GM18867 (cell line): ENCODE measurements around the gene GNG12.

ENCODE experiments used
- ATAC-seq: cut with Tn5 transposase; IDR thresholded peaks from one replicate; pipeline ENCODE4 v1.9.1; 2021; ENCODE audit warnings: mild to moderate bottlenecking, moderate library complexity; ENCODE audit not compliant: unreplicated experiment

GNG12 gene

DNA sequence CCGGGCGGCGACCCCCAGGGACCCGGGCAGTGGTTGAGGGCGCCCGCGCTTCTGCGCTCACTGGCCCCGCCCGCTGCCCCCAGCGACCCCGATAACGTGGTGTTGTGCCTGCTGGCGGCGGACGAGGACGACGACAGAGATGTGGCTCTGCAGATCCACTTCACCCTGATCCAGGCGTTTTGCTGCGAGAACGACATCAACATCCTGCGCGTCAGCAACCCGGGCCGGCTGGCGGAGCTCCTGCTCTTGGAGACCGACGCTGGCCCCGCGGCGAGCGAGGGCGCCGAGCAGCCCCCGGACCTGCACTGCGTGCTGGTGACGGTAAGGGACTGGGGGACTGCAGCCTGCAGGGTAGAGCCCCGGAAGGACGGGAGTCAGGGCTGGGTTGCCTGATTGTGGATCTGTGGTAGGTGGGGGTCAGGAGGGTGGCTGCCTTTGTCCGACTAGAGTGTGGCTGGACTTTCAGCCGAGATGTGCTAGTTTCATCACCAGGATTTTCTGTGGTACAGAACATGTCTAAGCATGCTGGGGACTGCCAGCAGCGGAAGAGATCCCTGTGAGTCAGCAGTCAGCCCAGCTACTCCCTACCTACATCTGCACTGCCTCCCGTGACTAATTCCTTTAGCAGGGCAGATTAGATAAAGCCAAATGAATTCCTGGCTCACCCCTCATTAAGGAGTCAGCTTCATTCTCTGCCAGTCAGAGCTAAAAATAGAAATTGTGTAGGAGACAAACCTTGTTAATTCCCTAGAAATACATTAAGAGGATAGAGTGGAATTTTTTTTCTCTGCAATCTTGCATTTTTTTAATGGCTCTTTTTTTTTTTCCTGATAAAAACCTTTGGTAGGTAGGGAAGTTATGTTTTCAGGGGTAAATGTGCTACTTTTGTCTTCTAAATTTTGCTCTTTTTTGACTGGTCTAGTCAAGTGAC lies 146.7 kb downstream of the GNG12 start:
- ATAC-seq, result peak; percentile 25

DNA sequence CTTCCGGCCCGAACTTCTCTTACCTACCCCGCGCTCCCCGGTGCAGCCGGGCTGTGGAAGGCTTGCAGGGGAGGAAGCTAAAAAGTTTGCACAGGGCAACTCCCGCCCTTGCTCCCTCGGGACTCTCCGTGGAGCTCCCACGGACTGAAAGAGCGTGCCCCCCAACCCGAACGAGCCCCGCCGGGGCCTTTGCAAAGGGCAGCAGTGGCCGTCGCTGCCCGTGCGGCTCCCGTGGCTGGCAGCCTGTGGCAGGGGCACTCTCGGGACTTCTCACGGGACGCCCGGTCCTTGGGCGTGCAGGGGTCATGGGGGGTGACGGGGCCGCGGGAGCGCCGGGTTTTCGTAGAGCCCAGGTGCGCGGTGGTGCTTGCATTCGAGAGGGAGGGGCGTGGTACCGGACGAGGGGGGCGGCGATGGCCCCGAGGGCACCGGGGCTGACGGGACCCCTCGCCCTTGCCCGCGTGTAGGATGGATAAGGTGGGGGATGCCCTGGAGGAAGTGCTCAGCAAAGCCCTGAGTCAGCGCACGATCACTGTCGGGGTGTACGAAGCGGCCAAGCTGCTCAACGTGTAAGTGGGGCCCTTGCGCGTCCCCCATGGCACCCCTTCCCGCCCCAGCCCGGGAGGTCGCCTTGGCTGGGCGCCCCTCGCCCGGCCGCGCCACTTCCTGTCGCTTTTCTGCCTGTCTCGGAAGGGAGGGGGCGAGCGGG lies 147.6 kb downstream of the GNG12 start:
- ATAC-seq, result peak; percentile 14

DNA sequence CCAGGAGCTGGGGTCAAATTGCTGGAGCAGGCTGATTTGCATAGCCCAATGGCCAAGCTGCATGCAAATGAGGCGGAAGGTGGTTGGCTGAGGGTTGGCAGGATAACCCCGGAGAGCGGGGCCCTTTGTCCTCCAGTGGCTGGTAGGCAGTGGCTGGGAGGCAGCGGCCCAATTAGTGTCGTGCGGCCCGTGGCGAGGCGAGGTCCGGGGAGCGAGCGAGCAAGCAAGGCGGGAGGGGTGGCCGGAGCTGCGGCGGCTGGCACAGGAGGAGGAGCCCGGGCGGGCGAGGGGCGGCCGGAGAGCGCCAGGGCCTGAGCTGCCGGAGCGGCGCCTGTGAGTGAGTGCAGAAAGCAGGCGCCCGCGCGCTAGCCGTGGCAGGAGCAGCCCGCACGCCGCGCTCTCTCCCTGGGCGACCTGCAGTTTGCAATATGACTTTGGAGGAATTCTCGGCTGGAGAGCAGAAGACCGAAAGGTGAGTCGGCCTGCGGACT lies 148.2 kb downstream of the GNG12 start, which contains the start of gene GADD45A:
GADD45A (plus strand) TSS at position 135 of the 491 bp plus-strand sequence; CDS start at position 429, 294 bp downstream.
- ATAC-seq, result peak; percentile 84

DNA sequence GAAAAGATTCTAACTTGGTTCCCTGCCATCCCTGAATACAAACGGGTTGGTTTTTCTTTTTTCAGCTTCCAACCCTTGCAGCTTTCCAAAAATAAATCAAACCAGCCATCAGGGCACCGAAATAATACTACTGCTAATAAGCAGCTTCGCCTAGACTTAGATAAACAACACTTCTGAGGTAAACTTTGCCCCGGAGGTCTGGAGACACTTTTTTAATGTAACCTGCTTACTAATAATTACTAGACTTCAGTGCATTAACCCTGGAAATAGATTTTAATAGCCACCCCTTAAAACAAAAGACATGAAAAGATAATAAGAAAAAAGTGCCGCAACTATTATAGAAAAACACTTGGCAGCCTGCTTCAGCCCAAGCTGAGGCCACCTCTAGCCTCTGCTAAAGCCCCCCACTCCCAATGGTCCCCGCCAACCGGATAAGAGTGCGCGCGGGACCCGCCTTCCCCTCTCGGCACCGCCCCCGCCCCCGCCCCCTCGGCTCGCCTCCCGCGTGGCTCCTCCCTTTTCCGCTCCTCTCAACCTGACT lies 148.7 kb downstream of the GNG12 start:
- ATAC-seq, result no peak

DNA sequence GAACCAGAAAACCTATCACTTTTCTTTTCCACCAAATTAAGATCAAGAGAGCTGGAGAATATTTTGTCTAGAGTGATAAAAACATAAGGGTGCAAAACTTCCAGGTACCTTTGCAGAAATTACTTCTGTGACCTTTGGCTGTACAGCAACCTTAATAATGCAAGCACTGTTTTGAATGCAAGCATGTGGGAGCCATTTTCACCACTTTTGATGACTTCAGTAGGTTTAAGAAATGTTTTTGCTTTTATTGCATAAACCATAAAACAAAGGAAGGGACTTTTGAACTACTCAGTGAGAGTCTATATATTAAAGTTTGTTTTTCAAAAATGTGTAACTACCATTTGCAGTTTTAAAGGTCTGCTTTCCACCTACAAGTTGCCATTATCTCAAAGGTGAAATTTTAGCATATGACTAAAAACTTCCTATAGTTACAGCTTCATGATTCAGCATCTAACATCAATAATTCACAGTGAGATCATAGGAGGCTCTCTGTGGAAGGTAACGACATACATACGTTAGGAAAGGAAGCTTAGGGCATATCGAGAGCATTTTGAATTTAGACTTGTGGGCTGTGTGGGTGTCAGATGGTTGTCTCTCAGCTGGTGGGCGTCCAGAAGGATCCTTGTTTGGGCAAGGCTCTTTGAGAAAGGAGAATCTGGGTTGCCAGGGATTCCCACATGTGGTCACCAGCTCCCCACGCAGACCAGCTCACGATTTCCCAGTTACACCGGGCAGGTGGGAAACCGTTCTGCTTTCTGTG lies 149.3 kb downstream of the GNG12 start:
- no peak for ATAC-seq

DNA sequence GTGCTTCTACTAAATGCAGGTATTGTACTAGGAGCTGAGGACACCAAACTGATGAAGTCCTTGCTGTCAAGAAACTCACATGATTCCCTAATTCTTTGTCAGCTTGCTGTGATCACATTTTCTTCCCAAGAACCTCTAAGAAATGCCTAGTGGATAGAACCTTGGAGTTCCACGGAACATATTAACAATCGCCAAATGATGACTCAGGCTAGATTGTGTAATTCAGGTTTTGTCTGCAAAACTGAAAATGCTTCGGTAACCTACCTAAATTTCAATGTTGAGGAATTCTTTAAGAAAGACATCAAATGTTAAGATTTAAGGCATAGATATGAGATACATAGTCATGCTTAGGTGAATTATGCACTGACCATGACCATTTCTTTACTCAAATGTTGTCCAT lies 150.0 kb downstream of the GNG12 start:
- no peak for ATAC-seq

DNA sequence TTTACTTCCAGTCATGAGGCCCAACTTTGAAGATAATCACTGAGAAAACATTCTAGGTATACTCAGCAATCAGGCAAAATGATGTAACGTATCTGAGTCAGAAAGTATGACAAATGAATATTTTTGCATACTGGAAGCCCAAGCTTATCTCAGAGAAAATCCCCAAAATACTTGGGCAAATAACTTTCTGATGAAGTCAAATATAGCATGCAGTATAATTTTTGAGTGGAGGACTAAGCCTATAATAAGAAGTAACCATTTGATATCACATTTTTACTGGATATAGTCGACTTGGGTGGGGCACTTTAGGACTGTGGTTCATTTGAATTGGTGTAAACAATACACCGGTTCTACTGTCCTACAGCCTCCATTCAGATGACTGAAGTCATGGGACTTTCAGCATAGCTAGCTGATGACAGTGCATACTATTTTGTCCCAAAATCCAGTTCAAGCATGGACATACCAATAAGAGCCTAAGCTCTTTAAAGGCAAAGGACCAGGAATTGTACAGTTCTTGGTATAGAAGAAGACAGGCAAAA lies 150.5 kb downstream of the GNG12 start:
- ATAC-seq, result no peak

DNA sequence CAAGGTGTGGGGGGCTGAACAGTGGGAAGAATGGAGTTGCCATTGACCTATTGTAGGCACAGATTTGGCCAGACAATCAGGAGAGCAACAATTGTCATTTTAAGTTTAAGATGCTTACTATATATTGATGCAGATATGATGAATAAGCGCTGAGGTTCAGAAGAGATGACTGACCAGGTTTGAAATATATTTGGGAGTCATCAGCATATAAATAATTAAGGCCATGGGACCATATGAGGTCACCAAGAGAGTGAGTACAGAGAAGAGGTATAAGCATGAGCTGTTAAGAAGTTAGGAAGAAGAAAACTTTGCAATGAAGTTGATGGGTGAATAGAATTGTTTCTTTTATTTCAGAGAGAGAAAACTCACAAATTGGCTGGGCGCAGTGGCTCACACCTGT lies 152.8 kb downstream of the GNG12 start:
- ATAC-seq, result no peak

DNA sequence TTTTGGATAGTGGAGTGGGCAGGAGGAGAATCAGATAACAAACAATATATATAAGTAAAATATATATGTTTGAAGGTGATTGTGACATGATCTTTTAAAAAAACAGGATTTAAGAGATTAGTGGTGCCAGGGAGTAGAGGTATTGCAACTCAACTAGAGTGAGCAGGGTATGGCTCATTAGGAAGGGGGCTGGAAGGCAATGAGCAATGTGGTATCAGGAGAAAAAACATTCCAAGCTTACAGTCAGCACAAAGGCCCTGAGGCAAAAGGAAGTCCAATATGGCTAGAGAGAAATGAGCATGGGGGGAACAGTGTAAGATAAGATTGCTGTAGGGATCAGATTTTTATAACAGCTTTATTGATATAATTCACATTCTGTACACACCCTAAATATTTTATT lies 153.6 kb downstream of the GNG12 start:
- no peak for ATAC-seq

DNA sequence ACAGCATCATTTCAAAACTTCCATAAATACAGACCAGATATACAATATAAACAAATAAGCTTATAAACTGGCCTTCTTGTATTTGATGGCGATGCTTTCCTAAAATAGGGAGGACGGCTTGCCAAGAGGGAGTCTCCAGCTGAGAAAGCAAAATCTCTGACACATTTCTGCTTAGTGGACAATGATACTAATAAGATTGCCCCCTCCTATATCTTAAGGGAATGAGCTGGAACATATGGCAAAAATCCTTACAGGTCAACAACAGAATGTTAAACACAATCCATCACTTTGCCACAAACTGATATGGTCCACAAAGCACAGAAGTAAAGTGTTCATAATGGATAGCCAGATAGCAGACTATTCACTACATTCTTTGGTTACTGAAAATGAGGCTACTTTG lies 155.3 kb downstream of the GNG12 start:
- ATAC-seq, result no peak

DNA sequence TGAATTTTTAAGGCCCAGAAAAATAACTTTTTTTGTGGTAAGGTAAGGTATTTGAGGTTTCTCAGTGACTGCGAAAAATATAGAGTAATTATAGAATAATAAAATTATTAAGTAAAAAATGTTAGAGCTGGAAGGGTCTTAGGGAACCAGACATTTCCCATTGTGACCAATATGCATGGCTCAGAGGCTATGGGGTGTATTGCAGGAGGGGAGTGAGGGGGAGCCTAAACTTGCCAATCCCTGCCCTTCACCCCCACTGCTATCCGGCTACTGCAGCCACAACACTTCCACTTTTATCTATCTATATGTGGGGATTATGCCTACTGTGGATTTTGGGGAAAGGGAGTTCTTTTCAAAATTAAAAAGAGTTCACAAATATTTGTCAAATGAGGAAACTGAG lies 155.9 kb downstream of the GNG12 start:
- no peak for ATAC-seq

DNA sequence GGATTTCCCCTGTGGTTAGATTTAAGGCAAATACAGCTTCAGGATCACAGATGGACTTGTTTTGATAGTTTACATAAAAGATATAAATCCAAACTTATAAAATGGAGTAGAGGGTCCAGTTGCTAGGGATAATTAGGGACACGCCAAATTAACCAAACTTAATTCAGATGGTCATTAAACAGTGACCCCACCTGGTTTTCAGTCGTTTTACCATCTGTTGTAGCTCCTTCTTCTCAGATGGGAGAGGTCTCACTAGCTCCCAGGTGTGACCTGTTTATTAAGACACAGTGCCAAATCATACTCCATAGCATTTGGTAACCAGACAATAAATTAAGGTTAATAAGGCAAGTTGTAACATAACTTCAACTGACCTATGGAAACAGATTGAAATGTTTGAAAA lies 156.3 kb downstream of the GNG12 start:
- ATAC-seq, result no peak

DNA sequence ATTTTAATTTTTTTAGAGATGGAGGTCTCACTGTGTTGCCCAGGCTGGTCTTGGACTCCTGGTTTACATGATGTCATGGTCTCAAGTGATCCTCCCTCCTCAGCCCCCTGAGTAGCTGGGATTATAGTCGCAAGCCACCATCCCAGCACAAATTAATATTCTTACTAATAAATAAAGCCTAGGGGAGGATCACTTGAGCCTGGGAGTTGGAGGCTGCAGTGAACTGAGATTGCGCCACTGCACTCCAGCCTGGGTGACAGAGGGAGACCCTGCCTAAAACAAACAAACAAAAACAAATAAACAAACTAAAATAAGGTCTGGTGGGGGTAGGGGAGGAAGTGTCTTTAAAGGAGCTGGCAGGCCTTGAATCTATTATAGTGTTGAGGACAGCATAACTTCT lies 157.0 kb downstream of the GNG12 start:
- no peak for ATAC-seq

DNA sequence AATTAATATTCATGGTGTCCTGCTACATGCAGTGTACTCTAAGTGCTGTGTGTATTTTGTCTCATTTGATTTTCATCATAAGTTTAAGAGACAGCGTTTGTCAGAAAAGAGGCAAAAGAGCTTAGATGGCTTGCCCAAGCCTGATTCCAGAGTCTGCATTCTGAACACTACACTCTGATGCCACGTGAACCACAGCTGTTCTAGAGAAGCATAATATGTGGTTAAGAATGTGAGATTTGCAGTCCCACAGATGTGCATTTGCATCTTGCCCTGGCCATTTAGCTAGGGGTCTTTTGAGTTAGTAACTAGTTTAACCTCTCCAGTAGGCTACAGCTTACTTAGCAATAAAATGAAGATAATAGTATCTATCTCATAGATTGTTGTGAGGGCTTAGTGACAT lies 157.5 kb downstream of the GNG12 start:
- ATAC-seq, result peak; percentile 95

DNA sequence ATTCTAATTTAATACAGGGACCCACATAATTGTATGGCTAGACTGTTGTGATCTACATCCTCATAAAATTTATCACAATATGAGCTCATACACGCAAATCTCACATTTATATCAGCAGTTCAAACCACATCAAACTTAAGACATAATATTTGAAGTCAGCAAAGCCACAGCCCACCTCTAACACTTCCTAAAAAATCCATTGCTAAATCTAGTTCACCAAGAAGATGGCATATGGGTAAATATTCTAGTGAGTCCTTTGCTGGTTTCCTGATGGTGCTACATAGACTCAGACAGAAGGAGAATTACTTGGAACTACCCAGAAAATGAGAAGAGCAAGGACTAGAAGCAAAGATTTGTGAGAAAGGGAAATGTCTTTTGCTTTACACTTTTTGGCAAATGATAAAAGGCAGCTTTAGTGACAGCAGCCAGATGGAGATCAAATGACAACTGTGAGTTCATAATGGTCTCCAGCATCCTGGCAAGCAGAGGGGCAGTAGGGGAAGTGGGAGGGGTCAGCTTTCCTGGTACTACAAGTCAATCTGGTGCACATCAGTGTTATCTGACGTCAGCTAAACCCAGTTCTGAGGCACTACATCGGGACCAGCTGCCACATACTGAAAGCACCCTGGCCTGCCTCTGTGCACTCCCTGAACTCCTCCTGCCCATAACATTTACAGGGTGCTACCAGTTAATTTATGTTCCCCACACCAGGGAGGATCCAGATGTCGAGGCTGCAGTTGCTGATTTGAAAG lies 158.8 kb downstream of the GNG12 start:
- peak; percentile 39 for ATAC-seq

DNA sequence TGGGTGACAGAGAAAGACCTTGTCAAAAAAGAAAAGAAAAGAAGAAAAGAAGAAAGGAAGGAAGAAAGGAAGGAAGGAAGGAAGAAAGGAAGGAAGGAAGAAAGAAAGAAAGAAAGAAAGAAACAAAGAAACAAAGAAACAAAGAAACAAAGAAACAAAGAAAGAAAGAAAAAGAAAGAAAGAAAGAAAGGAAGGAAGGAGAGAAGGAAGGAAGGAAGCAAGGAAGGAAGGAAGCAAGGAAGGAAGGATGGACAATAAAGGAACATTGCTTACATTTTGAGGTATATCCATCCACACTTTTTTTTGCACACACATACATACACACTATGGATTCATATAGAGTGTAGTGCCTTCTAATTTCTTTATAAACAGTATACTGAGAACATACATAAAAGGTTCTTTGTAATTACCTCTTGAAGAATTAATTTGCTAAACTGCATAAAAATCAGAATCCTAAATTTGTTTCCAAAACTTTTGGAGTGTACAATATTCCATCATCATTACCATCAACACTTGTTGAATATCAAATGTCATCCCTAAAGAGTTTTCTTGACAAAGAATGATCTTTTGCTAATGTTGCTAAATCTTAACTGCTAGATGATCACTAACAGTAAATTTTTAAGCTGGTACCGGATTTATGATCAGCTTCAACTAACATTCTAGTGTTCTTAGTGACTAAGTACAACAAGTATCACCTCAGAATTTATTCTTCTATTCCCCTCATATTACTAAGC lies 159.6 kb downstream of the GNG12 start:
- ATAC-seq, result no peak

DNA sequence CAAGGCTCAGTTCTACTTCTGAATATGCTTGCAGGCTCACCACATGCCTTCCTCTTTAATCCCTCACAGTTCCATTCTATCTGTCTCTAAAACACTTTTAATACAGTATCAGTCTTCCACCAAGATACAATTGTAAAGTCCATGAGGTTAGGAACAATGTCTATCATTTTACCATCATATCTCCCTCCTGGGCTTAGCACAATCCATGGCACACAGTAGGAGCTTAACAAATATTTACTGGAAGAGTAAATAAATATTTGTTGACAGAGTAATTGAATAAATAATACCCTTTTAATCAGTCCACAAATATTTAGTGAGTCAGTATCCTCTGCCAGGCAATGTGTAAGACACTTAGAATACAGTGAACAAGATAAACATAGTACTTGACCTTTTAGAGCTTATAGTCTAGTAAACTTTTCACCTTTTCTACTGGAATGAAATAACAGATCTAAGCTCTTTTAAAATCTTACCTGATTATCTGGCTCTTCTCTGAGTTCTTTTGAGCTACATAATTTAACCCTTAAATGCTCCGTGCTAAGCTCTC lies 160.9 kb downstream of the GNG12 start:
- no peak for ATAC-seq

DNA sequence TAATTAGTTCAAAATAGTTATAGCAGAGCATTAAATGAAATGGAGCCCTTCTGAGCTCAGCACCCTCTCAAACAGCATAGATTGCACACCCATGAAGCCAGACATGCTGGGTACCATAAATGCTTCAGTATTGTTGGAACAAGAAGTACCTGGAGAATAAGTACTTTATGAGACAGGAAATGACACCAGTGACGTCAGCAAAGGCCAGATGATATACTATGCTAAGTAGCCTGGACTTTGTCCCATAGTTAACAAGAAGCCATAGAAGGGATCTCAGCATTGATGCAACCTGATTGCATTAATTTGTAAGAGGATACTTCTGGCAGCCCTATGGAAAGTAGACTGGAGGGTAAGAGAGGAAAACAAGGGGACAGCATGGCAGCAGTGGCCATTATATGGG lies 164.6 kb downstream of the GNG12 start:
- ATAC-seq, result no peak

DNA sequence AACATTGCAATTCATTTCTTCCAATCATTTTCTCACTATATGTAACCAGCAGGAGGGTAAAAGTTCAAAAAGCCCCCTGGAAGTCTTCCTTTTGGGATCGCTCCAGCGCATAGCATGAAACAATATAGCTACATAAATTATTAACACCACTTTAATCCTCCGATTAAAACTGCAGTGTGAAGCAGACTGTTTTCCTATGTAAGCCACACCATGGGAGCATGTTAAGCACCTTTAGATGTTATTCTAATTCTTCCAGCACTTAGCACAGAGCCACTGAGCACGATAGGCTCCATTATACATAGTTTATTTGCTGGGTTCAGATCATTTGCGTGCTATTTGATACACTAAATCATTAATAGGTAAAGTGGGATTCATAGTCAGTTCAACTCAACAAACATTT lies 166.6 kb downstream of the GNG12 start:
- no peak for ATAC-seq
